Erythroblast (primary cell): ENCODE results near the gene THOP1.

Source experiments
- GATA1 ChIP-seq: IDR thresholded peaks from 2 replicates; pipeline ENCODE4 v1.6.1; 2011; ENCODE audit warnings: low read depth, mild to moderate bottlenecking, control low read depth, low read length, moderate library complexity
- POLR2A ChIP-seq: IDR thresholded peaks from 2 replicates; pipeline ENCODE4 v1.6.1; 2011; ENCODE audit warnings: mild to moderate bottlenecking, low read length

- no peak for TF ChIP-seq POLR2A
- no peak for TF ChIP-seq GATA1
Measured at GRCh38 chr19:2811221-2811722, 26.0 kb downstream of the THOP1 start.
